Mucosa of rectum (tissue), 2 donors: Measurements from ENCODE around the gene RAB40C.

Source experiments
- H3K27ac ChIP-seq, 2 donors: one replicate each; pipeline ENCODE4 v1.7.0; 2013; ENCODE audit warnings: inconsistent platforms in 2 of 2, low read depth in 2 of 2, low read length in 2 of 2
- H3K27me3 ChIP-seq, 2 donors: one replicate each; pipeline ENCODE4 v1.7.0; 2013; ENCODE audit warnings: low read length in 2 of 2; ENCODE audit not compliant: control insufficient read depth in 2 of 2, insufficient read depth in 2 of 2
- H3K36me3 ChIP-seq, 2 donors: one replicate each; pipeline ENCODE4 v1.7.0; 2013; ENCODE audit warnings: low read length in 2 of 2; ENCODE audit not compliant: control insufficient read depth in 2 of 2, insufficient read depth in 2 of 2
- H3K4me1 ChIP-seq, 2 donors: one replicate each; pipeline ENCODE4 v1.7.0; 2013; ENCODE audit warnings: low read length in 2 of 2, mild to moderate bottlenecking in 1 of 2; ENCODE audit not compliant: control insufficient read depth in 2 of 2, insufficient read depth in 2 of 2
- H3K4me3 ChIP-seq, 2 donors: one replicate each; pipeline ENCODE4 v1.7.0; 2013; ENCODE audit warnings: low read length in 2 of 2
- H3K9ac ChIP-seq, 2 donors: one replicate each; pipeline ENCODE4 v1.7.0; 2013; ENCODE audit warnings: low read length in 2 of 2, low read depth in 1 of 2, mild to moderate bottlenecking in 1 of 2
- H3K9me3 ChIP-seq, 2 donors: one replicate each; pipeline ENCODE4 v1.7.0; 2013; ENCODE audit warnings: low read length in 2 of 2; ENCODE audit not compliant: control insufficient read depth in 2 of 2
- donor health status: healthy.
- donor health status: Normal muscosa, but diverticular disease.

RAB40C gene

DNA sequence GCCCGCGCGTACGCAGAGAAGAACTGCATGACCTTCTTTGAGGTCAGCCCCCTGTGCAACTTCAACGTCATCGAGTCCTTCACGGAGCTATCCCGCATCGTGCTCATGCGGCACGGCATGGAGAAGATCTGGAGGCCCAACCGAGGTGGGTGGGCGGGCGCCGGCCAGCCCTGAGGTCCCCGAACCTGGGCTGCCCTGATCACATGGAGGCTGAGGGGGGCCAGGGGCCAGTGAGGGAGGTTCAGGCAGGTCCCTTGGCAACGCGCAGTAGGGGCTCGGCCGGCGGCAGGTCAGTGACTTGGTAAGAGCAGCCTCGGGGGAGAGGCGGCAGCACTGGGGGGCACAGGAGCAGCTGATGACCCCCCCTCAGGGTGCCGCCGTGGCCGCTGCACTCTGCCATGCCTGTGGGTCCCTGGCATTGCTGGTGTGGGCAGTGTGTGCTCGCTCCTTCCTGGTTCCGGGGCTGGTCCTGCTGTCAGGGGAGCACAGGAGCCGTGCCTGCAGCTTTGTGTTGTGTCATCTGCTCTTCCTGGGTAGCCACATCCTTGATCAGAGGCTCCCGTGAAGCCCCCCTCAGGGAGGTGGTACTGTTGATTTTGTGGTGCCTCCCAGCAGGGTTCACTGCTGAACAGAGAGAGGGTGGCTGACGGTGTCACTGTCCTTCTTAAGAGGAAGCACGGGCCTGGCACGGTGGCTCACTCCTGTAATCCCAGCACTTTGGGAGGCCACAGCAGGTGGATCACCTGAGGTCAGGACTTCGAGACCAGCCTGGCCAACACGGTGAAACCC, 36.3 kb downstream of the RAB40C start:
- Histone ChIP-seq H3K27me3 (no peaks in the 10 kb centered on the region), H3K4me1 (peaks cover 4 to 8% of the 10 kb centered on the region in 2 donors), H3K9me3 (no peaks in the 10 kb centered on the region), H3K27ac (no peak overlapping the region), H3K36me3 (peaks cover 12 to 17% of the 10 kb centered on the region in 2 donors), H3K4me3 (no peak overlapping the region), H3K9ac (no peak overlapping the region)

DNA sequence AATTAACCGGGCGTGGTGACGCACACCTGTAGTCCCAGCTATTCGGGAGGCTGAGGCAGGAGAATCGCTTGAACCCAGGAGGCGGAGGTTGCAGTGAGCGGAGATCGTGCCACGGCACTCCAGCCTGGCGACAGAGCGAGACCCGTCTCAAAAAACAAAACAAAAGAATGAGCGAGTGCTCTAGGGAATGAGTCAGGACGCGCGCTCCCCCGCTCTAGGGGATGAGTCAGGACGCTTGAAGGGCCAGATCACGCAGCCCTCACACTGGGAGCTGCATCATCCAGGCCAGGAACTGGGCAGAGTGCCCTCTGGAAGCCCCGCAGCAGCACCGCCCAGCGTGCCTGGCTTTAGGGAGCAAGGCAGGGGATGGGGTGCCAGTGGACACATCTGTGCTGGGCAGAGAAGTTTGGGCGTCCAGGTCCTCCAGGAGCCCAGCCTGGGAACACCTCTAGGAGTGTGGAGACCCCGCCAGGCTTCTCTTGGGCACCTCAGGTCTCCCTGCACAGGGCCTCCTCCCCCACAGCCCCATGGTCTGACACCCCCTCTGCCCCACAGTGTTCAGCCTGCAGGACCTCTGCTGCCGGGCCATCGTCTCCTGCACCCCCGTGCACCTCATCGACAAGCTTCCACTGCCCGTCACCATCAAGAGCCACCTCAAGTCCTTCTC, 37.1 kb downstream of the RAB40C start:
- no peak overlapping the region for H3K27ac ChIP-seq
- H3K4me1 ChIP-seq: peaks cover 4 to 10% of the 10 kb centered on the region in 2 donors
- H3K4me3 ChIP-seq: no peak overlapping the region
- no peaks in the 10 kb centered on the region for H3K27me3 ChIP-seq
- H3K9ac ChIP-seq: no peak overlapping the region
- peaks cover 12 to 17% of the 10 kb centered on the region in 2 donors for H3K36me3 ChIP-seq
- no peaks in the 10 kb centered on the region for H3K9me3 ChIP-seq

DNA sequence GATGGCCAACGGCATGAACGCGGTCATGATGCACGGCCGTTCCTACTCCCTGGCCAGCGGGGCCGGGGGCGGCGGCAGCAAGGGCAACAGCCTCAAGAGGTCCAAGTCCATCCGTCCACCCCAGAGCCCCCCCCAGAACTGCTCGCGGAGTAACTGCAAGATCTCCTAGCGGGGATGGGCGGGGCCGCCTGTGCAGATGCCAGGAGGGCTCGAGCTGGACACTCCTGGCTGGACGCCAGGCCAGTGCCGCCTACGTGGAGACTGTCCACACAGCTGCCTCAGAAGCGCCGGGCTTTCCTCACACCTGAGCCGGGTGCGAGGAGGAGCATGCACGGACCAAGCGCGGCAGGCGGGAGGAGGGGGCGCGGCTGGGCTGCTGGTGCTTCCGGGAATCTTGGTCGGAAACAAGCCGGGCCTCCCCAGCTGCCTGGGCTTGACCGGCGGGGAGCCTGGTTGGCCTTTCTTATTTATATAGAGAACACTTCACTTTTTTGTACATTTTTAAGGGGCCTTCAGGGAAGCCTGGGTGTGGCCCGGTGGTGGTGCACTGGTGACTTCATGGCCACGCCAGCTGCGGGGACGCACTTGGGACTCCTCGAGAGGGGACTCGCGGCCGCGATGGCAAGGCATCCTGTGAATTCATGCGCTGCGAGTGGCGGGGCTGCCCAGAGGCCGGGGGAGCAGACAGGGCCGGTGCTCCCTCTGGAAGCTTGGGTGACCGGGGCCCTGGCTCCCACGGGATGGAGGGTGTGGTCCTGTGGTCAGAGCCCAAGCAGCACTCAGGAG, 37.8 kb downstream of the RAB40C start:
- Histone ChIP-seq H3K4me1 (peaks cover 4 to 10% of the 10 kb centered on the region in 2 donors), H3K4me3 (no peak overlapping the region), H3K9ac (no peak overlapping the region), H3K27ac (no peak overlapping the region), H3K9me3 (no peaks in the 10 kb centered on the region), H3K36me3 (peaks cover 12 to 17% of the 10 kb centered on the region in 2 donors), H3K27me3 (no peaks in the 10 kb centered on the region)

DNA sequence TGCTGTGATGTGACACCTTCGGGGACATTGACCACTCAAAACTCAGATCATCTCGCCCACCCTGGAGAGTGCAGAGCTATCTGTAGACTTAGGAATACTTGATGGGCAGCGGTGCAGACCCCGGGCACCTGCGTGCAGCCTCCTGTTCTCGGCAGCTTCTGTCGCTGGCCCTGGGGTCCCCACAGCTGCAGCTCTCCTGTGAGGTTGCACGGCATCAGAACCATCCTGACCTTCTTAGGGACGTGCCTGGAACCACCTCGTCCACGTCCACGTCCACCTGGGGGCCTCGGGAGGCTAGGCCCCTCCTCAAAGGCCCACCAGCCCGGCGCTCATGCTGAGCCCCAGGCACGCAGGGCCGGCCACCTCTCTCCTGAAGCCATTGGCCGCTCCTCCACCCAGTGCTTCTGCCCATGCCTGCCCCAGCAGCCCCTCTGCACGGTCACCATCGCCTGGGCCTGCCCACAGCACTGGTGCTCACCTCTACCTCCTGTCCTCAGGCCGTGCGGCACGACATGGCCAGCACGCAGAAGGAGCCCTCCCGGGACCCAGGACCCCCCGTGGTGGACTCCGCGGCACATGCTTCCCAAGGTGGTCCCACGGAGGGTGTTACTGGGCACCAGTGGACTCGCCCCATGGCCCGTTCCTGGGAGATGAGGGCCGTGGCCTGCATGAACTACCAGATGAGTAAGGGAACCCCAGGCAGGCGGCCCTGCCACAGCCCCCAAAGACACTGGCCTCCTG, 38.6 kb downstream of the RAB40C start:
- Histone ChIP-seq H3K4me3 (no peak overlapping the region), H3K9me3 (no peaks in the 10 kb centered on the region), H3K36me3 (peaks cover 14 to 17% of the 10 kb centered on the region in 2 donors), H3K27ac (no peak overlapping the region), H3K27me3 (no peaks in the 10 kb centered on the region), H3K9ac (no peak overlapping the region), H3K4me1 (peaks cover 4 to 10% of the 10 kb centered on the region in 2 donors)

DNA sequence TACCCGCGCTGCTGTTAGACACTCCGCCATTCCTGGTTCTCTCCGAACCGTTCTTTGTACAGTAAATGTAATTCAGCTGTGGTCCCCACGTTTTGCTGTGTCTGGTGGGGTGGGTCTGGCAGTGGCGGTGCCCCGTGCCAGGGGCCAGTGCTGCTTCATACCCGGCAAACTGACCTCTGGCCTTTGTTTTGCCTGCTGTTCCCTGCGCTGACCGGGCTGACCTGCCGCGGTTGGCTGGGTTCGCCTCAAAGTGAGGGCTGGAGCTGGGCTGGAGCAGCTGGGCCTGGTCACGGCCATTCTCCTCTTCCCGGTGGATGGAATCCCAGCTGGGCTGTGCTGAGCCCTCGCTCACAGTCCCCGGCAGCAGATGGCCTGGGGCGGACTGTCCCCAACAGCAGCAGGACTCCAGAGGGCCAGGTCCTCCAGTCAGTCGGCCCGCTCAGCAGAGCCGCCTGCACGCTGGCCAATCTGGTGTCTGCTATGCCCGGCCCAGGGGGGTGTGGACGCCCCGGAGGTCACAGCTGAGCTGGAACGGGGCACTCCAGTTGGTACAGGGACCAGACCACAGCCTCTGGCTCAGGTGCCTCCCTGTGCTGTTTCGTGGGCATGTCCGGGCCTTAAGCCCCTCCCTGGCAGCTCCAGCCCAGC, 39.4 kb downstream of the RAB40C start:
- H3K4me1 ChIP-seq: peaks cover 4 to 10% of the 10 kb centered on the region in 2 donors

DNA sequence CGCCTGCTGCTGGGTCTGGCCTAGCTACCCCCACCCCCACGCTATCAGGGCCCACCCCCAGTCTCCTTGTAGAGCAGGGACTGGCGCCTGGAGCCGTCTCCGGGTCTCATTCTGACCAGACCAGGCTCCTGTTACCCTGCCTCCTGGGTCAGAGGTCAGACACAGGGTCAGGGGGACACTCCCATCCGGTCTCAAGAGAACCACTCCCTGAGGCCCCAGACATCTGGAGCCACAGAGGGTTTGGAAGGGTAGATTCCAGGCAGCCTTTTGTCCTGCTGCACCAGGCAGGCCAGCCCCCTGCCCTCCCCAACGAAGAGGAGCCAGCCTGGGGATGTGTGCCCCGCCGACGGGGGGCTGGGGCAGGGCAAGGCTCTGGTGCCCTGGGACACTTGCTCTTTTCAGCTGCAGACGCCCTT, 40.0 kb downstream of the RAB40C start:
- peaks cover 17% of the 10 kb centered on the region in 2 donors for H3K36me3 ChIP-seq
- no peak overlapping the region for H3K27ac ChIP-seq
- peaks cover 4 to 10% of the 10 kb centered on the region in 2 donors for H3K4me1 ChIP-seq

More for the DNA sequence above, 39.4 kb downstream of the RAB40C start:
- Histone ChIP-seq H3K9ac (no peak overlapping the region), H3K27me3 (no peaks in the 10 kb centered on the region), H3K36me3 (peaks cover 17% of the 10 kb centered on the region in 2 donors), H3K27ac (no peak overlapping the region), H3K4me3 (no peak overlapping the region), H3K9me3 (no peaks in the 10 kb centered on the region)

DNA sequence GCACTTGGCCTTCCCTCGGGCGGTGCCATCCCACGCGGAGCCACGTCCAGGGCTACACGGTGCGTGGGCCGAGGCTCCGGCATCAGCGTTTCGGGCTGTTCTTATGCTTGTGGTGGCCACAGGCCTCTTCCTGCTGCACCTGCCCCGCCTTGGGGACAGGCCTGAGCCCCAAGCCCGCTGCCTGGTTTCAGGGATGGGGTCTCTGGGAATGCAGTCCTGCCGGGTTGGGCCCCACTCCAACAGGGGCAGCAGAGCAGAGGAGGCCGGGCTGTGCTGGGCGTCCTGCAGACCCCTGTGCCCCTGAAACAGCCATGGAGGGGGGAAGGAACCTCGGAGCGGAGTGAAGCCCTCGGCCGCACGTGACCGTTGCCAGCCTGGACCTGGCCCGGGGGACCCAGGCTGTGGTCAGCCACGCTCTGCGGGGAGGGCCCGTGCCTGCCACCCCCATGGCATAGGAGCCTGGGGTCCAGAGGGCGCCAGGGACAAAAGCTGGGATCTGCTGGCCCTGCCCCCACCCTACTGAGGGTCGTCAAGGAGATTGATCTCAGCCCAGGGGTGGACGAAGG, 40.5 kb downstream of the RAB40C start:
- Histone ChIP-seq H3K36me3 (peaks cover 13 to 15% of the 10 kb centered on the region in 2 donors), H3K27me3 (no peaks in the 10 kb centered on the region), H3K4me3 (no peak overlapping the region), H3K4me1 (peaks cover 7 to 13% of the 10 kb centered on the region in 2 donors), H3K9ac (no peak overlapping the region), H3K9me3 (no peaks in the 10 kb centered on the region), H3K27ac (no peak overlapping the region)

More for the DNA sequence above, 40.0 kb downstream of the RAB40C start:
- H3K9me3 ChIP-seq: no peaks in the 10 kb centered on the region
- no peak overlapping the region for H3K9ac ChIP-seq
- no peak overlapping the region for H3K4me3 ChIP-seq
- H3K27me3 ChIP-seq: no peaks in the 10 kb centered on the region

DNA sequence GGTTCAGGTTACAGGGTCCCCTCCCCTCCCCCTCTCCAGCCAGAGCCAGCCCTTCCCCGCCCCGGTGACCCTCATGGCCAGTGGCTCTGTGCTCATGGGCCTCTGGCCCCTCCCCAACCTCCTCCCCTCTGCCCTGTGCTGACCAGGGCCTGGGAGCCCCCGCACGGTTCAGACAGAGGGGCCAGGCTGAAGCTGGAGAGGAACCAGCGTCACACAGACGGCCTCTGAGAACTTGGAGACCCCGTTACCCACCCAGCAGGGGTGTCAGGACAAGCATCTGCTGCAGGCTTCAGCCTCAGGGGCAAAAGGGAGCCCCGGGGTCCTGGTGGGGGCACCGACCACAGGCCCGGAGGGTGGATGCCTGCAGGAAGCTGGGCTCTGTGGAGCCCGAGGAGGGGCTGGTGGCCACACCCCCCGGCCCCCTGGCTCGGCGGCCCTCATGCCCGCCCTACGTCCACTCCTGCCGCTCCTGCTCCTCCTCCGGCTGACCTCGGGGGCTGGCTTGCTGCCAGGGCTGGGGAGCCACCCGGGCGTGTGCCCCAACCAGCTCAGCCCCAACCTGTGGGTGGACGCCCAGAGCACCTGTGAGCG, 41.0 kb downstream of the RAB40C start, which contains the start of gene WFIKKN1:
Gene WFIKKN1, plus strand, starts transcription at position 171 of the 591 bp plus-strand sequence. Its CDS starts 269 bp downstream, at position 440.
- Histone ChIP-seq H3K9me3 (no peaks in the 10 kb centered on the region), H3K36me3 (peaks cover 9 to 11% of the 10 kb centered on the region in 2 donors), H3K4me3 (no peak within 1 kb of the TSS), H3K4me1 (peaks cover 10 to 16% of the 10 kb centered on the region in 2 donors), H3K27me3 (no peaks in the 10 kb centered on the region), H3K9ac (no peak within 1 kb of the TSS), H3K27ac (no peak within 1 kb of the TSS)
